Hair follicle dermal papilla cell (primary cell): ENCODE measurements around the gene KISS1R. TPM values are rescaled to one million over a fixed set of nuclear protein-coding genes. Genes with fewer than 3 reads are reported as not detected.

ENCODE experiments used
- small RNA-seq: library from RNA; depleted of rRNA; stranded (forward); fragments of <200 nt; gene quantifications from one replicate; pipeline ENCODE3, GENCODE V24; 2012
- total RNA-seq: library from RNA; depleted of rRNA; stranded (reverse); fragments of >200 nt; gene quantifications from 2 replicates; pipeline ENCODE4 v1.2.3, GENCODE V29; 2012

The KISS1R gene
- total RNA-seq = not detected in 2 replicates

GRCh38 chr19:917323-918151, at the start of gene KISS1R:
Gene KISS1R, plus strand, starts transcription at chr19:917333. Its CDS starts 170 bp downstream, at chr19:917503.

GRCh38 chr19:892894-893689, 24.0 kb upstream of the KISS1R start, which contains the start of the genes MED16 and RNU6-9:
Gene MED16, minus strand, starts transcription at chr19:893187. Its CDS starts 2,056 bp downstream, at chr19:891131.
Gene RNU6-9, plus strand, starts transcription at chr19:893484.

GRCh38 chr19:913080-913748, 3.9 kb upstream of the KISS1R start, which contains the start of gene R3HDM4:
Gene R3HDM4, minus strand, starts transcription at chr19:913219. Its CDS starts 62 bp downstream, at chr19:913157.

GRCh38 chr19:925526-926322, 8.6 kb downstream of the KISS1R start, which contains the start of gene ARID3A:
Gene ARID3A, plus strand, starts transcription at chr19:926035. Its CDS starts 3,494 bp downstream, at chr19:929529.

Small RNA genes within 50 kb of the gene (small RNA-seq; reads per million reads assigned to genes)
- gene RNU6-9 = 8.2 reads per million, percentile 88 among the genes with 10 or more reads in this experiment

Other genes starting within 250 kb of the KISS1R start
- gene FSTL3, start 240.9 kb upstream of the KISS1R start, total RNA-seq = 34.2 and 42.5 TPM in 2 replicates
- not detected in 2 replicates for gene PRSS57, start 221.9 kb upstream of the KISS1R start, total RNA-seq
- gene PALM, start 208.4 kb upstream of the KISS1R start, total RNA-seq = 0.73 and 0.97 TPM in 2 replicates
- under 0.01 TPM in 1 of 2 replicates, not detected in the other for gene MISP, start 166.2 kb upstream of the KISS1R start, total RNA-seq
- 99.9 and 128 TPM in 2 replicates for gene PTBP1, start 119.9 kb upstream of the KISS1R start, total RNA-seq
- gene PLPPR3, start 95.4 kb upstream of the KISS1R start, total RNA-seq = 1.3 and 2.4 TPM in 2 replicates
- gene AZU1, start 89.5 kb upstream of the KISS1R start, total RNA-seq = not detected in 2 replicates
- gene PRTN3, start 76.3 kb upstream of the KISS1R start, total RNA-seq = not detected in 2 replicates
- gene ELANE, start 65.0 kb upstream of the KISS1R start, total RNA-seq = 0.49 and 0.73 TPM in 2 replicates
- 33.5 and 41.1 TPM in 2 replicates for gene CFD, start 57.7 kb upstream of the KISS1R start, total RNA-seq
- gene MED16, start 24.1 kb upstream of the KISS1R start, total RNA-seq = 42.4 and 52.1 TPM in 2 replicates
- not detected in 2 replicates for gene RNU6-9, start 23.8 kb upstream of the KISS1R start, total RNA-seq
- gene R3HDM4, start 4.1 kb upstream of the KISS1R start, total RNA-seq = 34.6 and 46.8 TPM in 2 replicates
- 23.9 and 25.5 TPM in 2 replicates for gene ARID3A, start 8.7 kb downstream of the KISS1R start, total RNA-seq
- gene WDR18, start 67.0 kb downstream of the KISS1R start, total RNA-seq = 32.7 and 32.9 TPM in 2 replicates
- gene GRIN3B, start 83.1 kb downstream of the KISS1R start, total RNA-seq = 0.85 and 1.5 TPM in 2 replicates
- 92.7 and 94.6 TPM in 2 replicates for gene TMEM259, start 103.8 kb downstream of the KISS1R start, total RNA-seq
- gene RNU6-2, start 104.2 kb downstream of the KISS1R start, total RNA-seq = not detected in 2 replicates
- 745 and 827 TPM in 2 replicates for gene CNN2, start 109.3 kb downstream of the KISS1R start, total RNA-seq
- 8.3 and 9.4 TPM in 2 replicates for gene ABCA7, start 122.8 kb downstream of the KISS1R start, total RNA-seq
- 0.65 and 1.5 TPM in 2 replicates for gene ARHGAP45, start 149.8 kb downstream of the KISS1R start, total RNA-seq
- gene POLR2E, start 178.0 kb downstream of the KISS1R start, total RNA-seq = 86.5 and 134 TPM in 2 replicates
- 238 and 301 TPM in 2 replicates for gene GPX4, start 186.7 kb downstream of the KISS1R start, total RNA-seq